ENCODE results near the gene BOLL. TPM values are rescaled to one million over a fixed set of nuclear protein-coding genes. Genes with fewer than 3 reads are reported as not detected.
"Not testable (repeated sequence)": the region's sequence is repeated elsewhere in the genome, so short reads cannot be mapped to it uniquely, and the experiment has no call there.

BOLL gene
- total RNA-seq, 1 donor from 2014 or later, result not detected

GRCh38 chr2:197727011-197727410, 58.1 kb downstream of the BOLL start:
- TF ChIP-seq CTCF (IDR thresholded peaks at IDR 0.05; ENCODE audit: partially characterized antibody, unreplicated experiment), result no peak
- Mint-ChIP-seq H3K36me3 (ENCODE audit: unreplicated experiment) (no peaks in the 10 kb centered on the region), H3K4me1 (ENCODE audit: low read depth, unreplicated experiment) (no peaks in the 10 kb centered on the region), H3K4me3 (ENCODE audit: unreplicated experiment) (no peak overlapping the region), H3K27ac (ENCODE audit: unreplicated experiment) (no peak overlapping the region), H3K9me3 (ENCODE audit: unreplicated experiment) (peaks cover 2% of the 10 kb centered on the region), H3K27me3 (ENCODE audit: unreplicated experiment) (no peaks in the 10 kb centered on the region)
- DNase-seq, result no peak

GRCh38 chr2:197717863-197718262, 67.3 kb downstream of the BOLL start:
- H3K27ac Mint-ChIP-seq (ENCODE audit: unreplicated experiment), result no peak overlapping the region
- H3K4me1 Mint-ChIP-seq (ENCODE audit: low read depth, unreplicated experiment), result no peaks in the 10 kb centered on the region
- H3K27me3 Mint-ChIP-seq (ENCODE audit: unreplicated experiment), result no peaks in the 10 kb centered on the region
- no peak for TF ChIP-seq CTCF (IDR thresholded peaks at IDR 0.05; ENCODE audit: partially characterized antibody, unreplicated experiment)
- no peak overlapping the region for H3K4me3 Mint-ChIP-seq (ENCODE audit: unreplicated experiment)
- H3K9me3 Mint-ChIP-seq (ENCODE audit: unreplicated experiment), result no peaks in the 10 kb centered on the region
- DNase-seq, result no peak
- H3K36me3 Mint-ChIP-seq (ENCODE audit: unreplicated experiment), result no peaks in the 10 kb centered on the region

- Mint-ChIP-seq H3K4me3 (ENCODE audit: unreplicated experiment) (no peak overlapping the region), H3K36me3 (ENCODE audit: unreplicated experiment) (no peaks in the 10 kb centered on the region), H3K4me1 (ENCODE audit: low read depth, unreplicated experiment) (no peaks in the 10 kb centered on the region), H3K27me3 (ENCODE audit: unreplicated experiment) (peaks cover 2% of the 10 kb centered on the region), H3K9me3 (ENCODE audit: unreplicated experiment) (no peaks in the 10 kb centered on the region), H3K27ac (ENCODE audit: unreplicated experiment) (no peak overlapping the region)
- no peak for TF ChIP-seq CTCF (IDR thresholded peaks at IDR 0.05; ENCODE audit: partially characterized antibody, unreplicated experiment)
- DNase-seq, result no peak
Measured at GRCh38 chr2:197713271-197713670, 71.8 kb downstream of the BOLL start.

GRCh38 chr2:197711578-197711977, 73.5 kb downstream of the BOLL start:
- Mint-ChIP-seq H3K4me1 (ENCODE audit: low read depth, unreplicated experiment) (peaks cover 2% of the 10 kb centered on the region), H3K27ac (ENCODE audit: unreplicated experiment) (no peak overlapping the region), H3K36me3 (ENCODE audit: unreplicated experiment) (no peaks in the 10 kb centered on the region), H3K4me3 (ENCODE audit: unreplicated experiment) (no peak overlapping the region), H3K9me3 (ENCODE audit: unreplicated experiment) (no peaks in the 10 kb centered on the region), H3K27me3 (ENCODE audit: unreplicated experiment) (peaks cover 2% of the 10 kb centered on the region)
- no peak for TF ChIP-seq CTCF (IDR thresholded peaks at IDR 0.05; ENCODE audit: partially characterized antibody, unreplicated experiment)
- DNase-seq, result no peak

- H3K27me3 Mint-ChIP-seq (ENCODE audit: unreplicated experiment), result peaks cover 2% of the 10 kb centered on the region
- H3K36me3 Mint-ChIP-seq (ENCODE audit: unreplicated experiment), result no peaks in the 10 kb centered on the region
- TF ChIP-seq CTCF (IDR thresholded peaks at IDR 0.05; ENCODE audit: partially characterized antibody, unreplicated experiment), result no peak
- H3K27ac Mint-ChIP-seq (ENCODE audit: unreplicated experiment), result no peak overlapping the region
- peaks cover 5% of the 10 kb centered on the region for H3K4me1 Mint-ChIP-seq (ENCODE audit: low read depth, unreplicated experiment)
- no peak overlapping the region for H3K4me3 Mint-ChIP-seq (ENCODE audit: unreplicated experiment)
- no peaks in the 10 kb centered on the region for H3K9me3 Mint-ChIP-seq (ENCODE audit: unreplicated experiment)
- no peak for DNase-seq
Measured at GRCh38 chr2:197710424-197711042, 74.6 kb downstream of the BOLL start.

GRCh38 chr2:197709140-197709539, 76.0 kb downstream of the BOLL start:
- not testable (repeated sequence) for H3K27ac Mint-ChIP-seq (ENCODE audit: unreplicated experiment); H3K27me3 Mint-ChIP-seq (ENCODE audit: unreplicated experiment); DNase-seq; H3K4me1 Mint-ChIP-seq (ENCODE audit: low read depth, unreplicated experiment); H3K36me3 Mint-ChIP-seq (ENCODE audit: unreplicated experiment); H3K4me3 Mint-ChIP-seq (ENCODE audit: unreplicated experiment); H3K9me3 Mint-ChIP-seq (ENCODE audit: unreplicated experiment)
